HepG2 (cell line): Measurements from ENCODE around the gene ARAP1. TPM values are rescaled to one million over a fixed set of nuclear protein-coding genes. Genes with fewer than 3 reads are reported as not detected.

Source experiments
- DDIT3 ChIP-seq: sonication (generic); formaldehyde crosslinking; IDR thresholded peaks from 2 replicates; pipeline ENCODE4 v1.4.0; 2020; ENCODE audit warnings: mild to moderate bottlenecking, missing genetic modification reagents
- HOXA5 ChIP-seq: sonication (generic); formaldehyde crosslinking; IDR thresholded peaks from 2 replicates; pipeline ENCODE4 v1.4.0; 2020; ENCODE audit warnings: missing genetic modification reagents
- KDM1A ChIP-seq: IDR thresholded peaks from 2 replicates; pipeline ENCODE4 v1.6.1; 2016; ENCODE audit warnings: missing compliant biosample characterization
- NBN ChIP-seq: fragments of 450-650 bp; conservative IDR thresholded peaks from 2 replicates; pipeline ENCODE4 v1.6.1; 2017
- PBX3 ChIP-seq: sonication (generic); formaldehyde crosslinking; IDR thresholded peaks from 2 replicates; pipeline ENCODE4 v1.8.1; 2023; ENCODE audit warnings: missing genetic modification reagents, inconsistent platforms, borderline replicate concordance
- PITX1 ChIP-seq: sonication (generic); formaldehyde crosslinking; IDR thresholded peaks from 2 replicates; pipeline ENCODE4 v1.5.1; 2020; ENCODE audit warnings: mild to moderate bottlenecking, missing genetic modification reagents
- SKI ChIP-seq: fragments of 450-650 bp; IDR thresholded peaks from one replicate; pipeline ENCODE4 v1.6.1; 2018; ENCODE audit warnings: mild to moderate bottlenecking; ENCODE audit not compliant: partially characterized antibody
- SP1 ChIP-seq, 2 experiments: fragments of 450-650 bp in 1 of 2; sonication (generic) in 1 of 2; formaldehyde crosslinking in 1 of 2; IDR thresholded peaks; 2 replicates each; pipeline versions ENCODE4 v1.4.0 to v1.6.1; 2016 to 2020; ENCODE audit warnings: missing genetic modification reagents in 1 of 2
- ZBTB10 ChIP-seq: sonication (generic); formaldehyde crosslinking; IDR thresholded peaks from 2 replicates; pipeline ENCODE4 v1.4.0; 2020; ENCODE audit warnings: missing genetic modification reagents, borderline replicate concordance
- ZBTB39 ChIP-seq: sonication (generic); formaldehyde crosslinking; IDR thresholded peaks from 2 replicates; pipeline ENCODE4 v1.5.0; 2020; ENCODE audit warnings: missing genetic modification reagents
- ZFP1 ChIP-seq: IDR thresholded peaks from 2 replicates; pipeline ENCODE4 v1.6.1; 2016
- ZNF30 ChIP-seq: sonication (generic); formaldehyde crosslinking; IDR thresholded peaks from 2 replicates; pipeline ENCODE4 v1.5.0; 2020; ENCODE audit warnings: mild to moderate bottlenecking, missing genetic modification reagents
- ZNF326 ChIP-seq: sonication (generic); formaldehyde crosslinking; IDR thresholded peaks from 2 replicates; pipeline ENCODE4 v1.4.0; 2020; ENCODE audit warnings: missing genetic modification reagents, borderline replicate concordance
- ZNF597 ChIP-seq: sonication (generic); formaldehyde crosslinking; IDR thresholded peaks from 2 replicates; pipeline ENCODE4 v1.5.0; 2020; ENCODE audit warnings: missing genetic modification reagents
- ZNF704 ChIP-seq: sonication (generic); formaldehyde crosslinking; IDR thresholded peaks from 2 replicates; pipeline ENCODE4 v1.8.1; 2023; ENCODE audit warnings: mild to moderate bottlenecking, inconsistent platforms, moderate library complexity, missing genetic modification reagents, borderline replicate concordance
- ZNF770 ChIP-seq: sonication (generic); formaldehyde crosslinking; IDR thresholded peaks from 2 replicates; pipeline ENCODE4 v1.5.0; 2020; ENCODE audit warnings: mild to moderate bottlenecking, missing genetic modification reagents
- ZNF879 ChIP-seq: sonication (generic); formaldehyde crosslinking; IDR thresholded peaks from 2 replicates; pipeline ENCODE4 v1.8.1; 2023; ENCODE audit warnings: missing genetic modification reagents
- polyA plus RNA-seq, 8 experiments: library from polyadenylated mRNA; depleted of rRNA in 3 of 8; stranded (reverse) in 7 of 8; unstranded in 1 of 8; fragments of >200 nt; fragmentation: Illumina TruSeq in 4 of 8; extraction: Trizol in 4 of 8; gene quantifications; 2 replicates each; pipeline versions ENCODE4 v1.2.1 to v1.2.3, GENCODE V29; 2011 to 2016; ENCODE audit warnings: low read depth in 4 of 8, missing spikeins in 1 of 8, mixed read lengths in 1 of 8; ENCODE audit not compliant: insufficient read depth in 1 of 8
- total RNA-seq, 5 experiments: library from RNA; depleted of rRNA; stranded (reverse); fragments of >200 nt; fragmentation: Illumina TruSeq; extraction: Trizol; gene quantifications; 2 replicates each; pipeline ENCODE4 v1.2.3, GENCODE V29; 2016; ENCODE audit warnings: low read depth in 1 of 5

The ARAP1 gene
- total and polyA plus RNA-seq, 2 of the 13 experiments (the other 11 are each of a cell fraction or from before 2014, with no cell fraction given), result 43.2 to 55.5 TPM

GRCh38 chr11:72642884-72643522 lies 109.2 kb downstream of the ARAP1 start (continued):
- no peak for TF ChIP-seq ZNF770
- no peak for TF ChIP-seq KDM1A (CRISPR knock-in tag)
- TF ChIP-seq HOXA5 (CRISPR knock-in tag), result peak; percentile 34; the same call in 1 of the 2 replicates
- 0 out of 2 replicates have a peak, but pooled peaks have one; percentile 26 for TF ChIP-seq PITX1 (CRISPR knock-in tag)
- TF ChIP-seq PBX3 (CRISPR knock-in tag), result no peak
- TF ChIP-seq NBN, result no peak
- peak; percentile 17 for TF ChIP-seq SKI
- no peak for TF ChIP-seq ZNF30 (CRISPR knock-in tag)
- TF ChIP-seq ZFP1 (CRISPR knock-in tag), result no peak
- TF ChIP-seq ZNF326, result no peak
- TF ChIP-seq ZNF597 (CRISPR knock-in tag), result no peak
- TF ChIP-seq ZBTB10 (CRISPR knock-in tag), result no peak
- TF ChIP-seq SP1 (IDR thresholded peaks at IDR 0.05), result no peak
- TF ChIP-seq SP1 (CRISPR knock-in tag; IDR thresholded peaks at IDR 0.05), result no peak
- TF ChIP-seq ZNF704, result no peak
- no peak for TF ChIP-seq ZBTB39 (CRISPR knock-in tag)
- TF ChIP-seq DDIT3, result no peak
- no peak for TF ChIP-seq ZNF879 (CRISPR knock-in tag)
